OCI-LY7 (cell line): ENCODE data around the gene NAMPT.

ENCODE experiments used
- CTCF ChIP-seq: fragments of 200-600 bp; sonication (generic); conservative IDR thresholded peaks from 2 replicates; pipeline ENCODE4 v1.5.1; 2014; ENCODE audit warnings: mild to moderate bottlenecking, antibody characterized with exemption, low read length, moderate library complexity, mixed read lengths
- EZH2phosphoT487 ChIP-seq: fragments of 200-600 bp; sonication (generic); IDR thresholded peaks from 2 replicates; pipeline ENCODE4 v1.6.1; 2018; ENCODE audit warnings: low read depth, borderline replicate concordance, mild to moderate bottlenecking, mixed run types, antibody characterized with exemption, low read length, moderate library complexity, mixed read lengths

DNA sequence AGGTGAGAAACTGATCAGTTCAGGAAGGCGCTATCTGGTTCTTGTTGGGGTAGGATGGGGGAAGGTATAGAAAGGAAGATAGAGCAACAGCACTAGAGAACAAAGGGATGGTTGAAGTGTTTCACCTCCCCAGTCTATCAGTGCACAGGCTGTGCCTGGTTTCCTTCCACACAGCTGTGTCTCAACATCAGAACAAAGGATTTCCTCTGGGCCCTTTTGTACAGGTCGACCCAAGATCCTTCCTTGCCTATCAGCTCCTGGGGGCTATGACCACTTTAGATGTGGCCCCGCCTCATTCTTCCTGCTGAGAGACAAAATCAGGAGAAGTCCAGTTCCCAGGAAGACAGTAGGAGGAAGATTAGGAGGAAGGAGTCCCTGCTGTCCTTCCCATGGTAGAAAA lies 65.6 kb downstream of the NAMPT start:
- TF ChIP-seq CTCF = no peak
- no peak for TF ChIP-seq EZH2phosphoT487
